ENCODE data around the gene HS1BP3. TPM values are rescaled to one million over a fixed set of nuclear protein-coding genes. Genes with fewer than 3 reads are reported as not detected.

Gene HS1BP3
- total and polyA plus RNA-seq, 9 of the 15 experiments (the other 6 are each of a cell fraction or from before 2014, with no cell fraction given): 0.41 to 8.3 (median 5.9) TPM

GRCh38 chr2:20585710-20586594, 64.9 kb downstream of the HS1BP3 start:
- 70% methylated on average over 22 of the region's 22 CpGs for WGBS (ENCODE audit: insufficient coverage, low coverage, missing lambda C conversion rate)
- BruUV-seq (replicated peaks): no TSS peak
- H3K4me3 ChIP-seq: no peak overlapping the region
- ATAC-seq (no peak), FAIRE-seq (no peak), DNase-seq (ENCODE audit: extremely low read depth in 1 of 4, low spot score in 3 of 4) (no peak)
- peaks cover 10 to 11% of the 10 kb centered on the region in 2 experiments for H3K4me1 ChIP-seq (replicated peaks in 1 of 2; ENCODE audit: control insufficient read depth in 2 of 2, insufficient read depth in 2 of 2, low read length in 2 of 2)
- no peaks in the 10 kb centered on the region; the same call in 1 of the 2 replicates for H3K9me3 ChIP-seq (replicated peaks; ENCODE audit: control insufficient read depth, insufficient read depth, low read depth, low read length)
- CTCF ChIA-PET (ENCODE audit: low intra/inter-chr PET ratio): no interaction called here
- H3K27ac ChIP-seq (ENCODE audit: extremely low read depth, low read depth, low read length): no peak overlapping the region
- H4K20me1 ChIP-seq (replicated peaks; ENCODE audit: control insufficient read depth, insufficient read depth, low read length): no peaks in the 10 kb centered on the region
- H3K36me3 ChIP-seq (ENCODE audit: control insufficient read depth, insufficient read depth, low read length): no peaks in the 10 kb centered on the region
- H3K4me2 ChIP-seq (ENCODE audit: insufficient read depth, low read length): no peak overlapping the region
- TF ChIP-seq, protein P1, sequence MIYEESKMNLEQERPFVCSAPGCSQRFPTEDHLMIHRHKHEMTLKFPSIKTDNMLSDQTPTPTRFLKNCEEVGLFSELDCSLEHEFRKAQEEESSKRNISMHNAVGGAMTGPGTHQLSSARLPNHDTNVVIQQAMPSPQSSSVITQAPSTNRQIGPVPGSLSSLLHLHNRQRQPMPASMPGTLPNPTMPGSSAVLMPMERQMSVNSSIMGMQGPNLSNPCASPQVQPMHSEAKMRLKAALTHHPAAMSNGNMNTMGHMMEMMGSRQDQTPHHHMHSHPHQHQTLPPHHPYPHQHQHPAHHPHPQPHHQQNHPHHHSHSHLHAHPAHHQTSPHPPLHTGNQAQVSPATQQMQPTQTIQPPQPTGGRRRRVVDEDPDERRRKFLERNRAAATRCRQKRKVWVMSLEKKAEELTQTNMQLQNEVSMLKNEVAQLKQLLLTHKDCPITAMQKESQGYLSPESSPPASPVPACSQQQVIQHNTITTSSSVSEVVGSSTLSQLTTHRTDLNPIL (CRISPR knock-in tag; IDR thresholded peaks at IDR 0.05): no peak
- TF ChIP-seq ZKSCAN1 (IDR thresholded peaks at IDR 0.05; ENCODE audit: low read depth, low read length): peak; percentile 99
- peak overlapping the region in 1 of 2 experiments; percentile 37; a peak in 2 of 4 replicates for H3K9ac ChIP-seq (ENCODE audit: insufficient read depth in 1 of 2, low read depth in 2 of 2, low read length in 2 of 2)
- no peaks in the 10 kb centered on the region for H3K79me2 ChIP-seq (ENCODE audit: control insufficient read depth, insufficient read depth, low read length)
- in situ Hi-C loops (cut with MboI): no loop called here
- intact Hi-C loops (cut with micrococcal nuclease): no loop called here
- POLR2A ChIA-PET: interaction anchor here (0.6 to 1.4 kb wide), 5 partner anchors 9 to 974 kb away, joined by 3 to 5 read pairs (median 3); no protein-coding TSS in a partner anchor
- H3K9me1 ChIP-seq (ENCODE audit: control insufficient read depth, insufficient read depth, low read length): no peaks in the 10 kb centered on the region
- no peak overlapping the region; the same call in 1 of the 2 replicates for H2AFZ ChIP-seq (ENCODE audit: low read depth, low read length)
- no peaks in the 10 kb centered on the region for H3K27me3 ChIP-seq (ENCODE audit: control insufficient read depth in 2 of 2, insufficient read depth in 2 of 2, low read length in 2 of 2)
